Esophagus squamous epithelium (tissue), 5 donors: Measurements from ENCODE around the gene NEUROD6. TPM values are rescaled to one million over a fixed set of nuclear protein-coding genes. Genes with fewer than 3 reads are reported as not detected.

Experiments
- DNase-seq: peaks from one replicate; lab custom pipeline; 2025; lab: John Stamatoyannopoulos, UW
- H3K27ac ChIP-seq, 4 donors: fragments of 200-600 bp; sonication (generic); one replicate each; pipeline ENCODE4 v1.5.1; 2016 to 2019; ENCODE audit warnings: mild to moderate bottlenecking in 1 of 4
- H3K27me3 ChIP-seq, 4 donors: fragments of 200-600 bp; sonication (generic); 1 replicate in 3 of 4; 2 replicates in 1 of 4; pipeline versions ENCODE4 v1.5.1 to v1.6.0; 2017 to 2021; ENCODE audit warnings: antibody characterized with exemption in 1 of 4
- H3K36me3 ChIP-seq, 3 donors: fragments of 200-600 bp; sonication (generic); one replicate each; pipeline ENCODE4 v1.5.1; 2016 to 2019
- H3K4me1 ChIP-seq, 3 donors: fragments of 200-600 bp; sonication (generic); one replicate each; pipeline ENCODE4 v1.5.1; 2017 to 2019
- H3K4me3 ChIP-seq, 4 donors: fragments of 200-600 bp; sonication (generic); 1 replicate in 3 of 4; 2 replicates in 1 of 4; pipeline ENCODE4 v1.5.1; 2016 to 2019; ENCODE audit warnings: mild to moderate bottlenecking in 2 of 4, moderate library complexity in 1 of 4
- H3K9me3 ChIP-seq, 3 donors: fragments of 200-600 bp; sonication (generic); one replicate each; pipeline ENCODE4 v1.5.1; 2016 to 2019
- CTCF ChIP-seq, 6 experiments: fragments of 450-650 bp in 4 of 6; fragments of 200-600 bp in 2 of 6; sonication (generic) in 2 of 6; IDR thresholded peaks; one replicate each; pipeline ENCODE4 v1.5.1; 2016 to 2019; ENCODE audit warnings: antibody characterized with exemption in 6 of 6, mild to moderate bottlenecking in 4 of 6, moderate library complexity in 4 of 6
- POLR2A ChIP-seq, 4 donors: fragments of 450-650 bp; IDR thresholded peaks; one replicate each; pipeline ENCODE4 v1.6.1; 2017; ENCODE audit warnings: antibody characterized with exemption in 4 of 4, mild to moderate bottlenecking in 4 of 4, moderate library complexity in 3 of 4
- WGBS, 2 donors: methylation state at CpG; one replicate each; pipeline ENCODE4 v1.1.5; 2018; 5-methylcytosine and 5-hydroxymethylcytosine counted together
- intact Hi-C: fragments of 100-400 bp; cut with DNase I; formaldehyde crosslinking; loops from one replicate; pipeline ENCODE4 v1.15.0; 2022
- total RNA-seq, 4 donors: library from RNA; depleted of rRNA; stranded (reverse); fragments of >200 nt; gene quantifications; one replicate each; pipeline ENCODE4 v1.1.0, GENCODE V29; 2016
- donor health status: DM: yes; HTN: yes; CAD: no.

Gene NEUROD6
- total RNA-seq, 4 donors from 2014 or later: not detected

DNA sequence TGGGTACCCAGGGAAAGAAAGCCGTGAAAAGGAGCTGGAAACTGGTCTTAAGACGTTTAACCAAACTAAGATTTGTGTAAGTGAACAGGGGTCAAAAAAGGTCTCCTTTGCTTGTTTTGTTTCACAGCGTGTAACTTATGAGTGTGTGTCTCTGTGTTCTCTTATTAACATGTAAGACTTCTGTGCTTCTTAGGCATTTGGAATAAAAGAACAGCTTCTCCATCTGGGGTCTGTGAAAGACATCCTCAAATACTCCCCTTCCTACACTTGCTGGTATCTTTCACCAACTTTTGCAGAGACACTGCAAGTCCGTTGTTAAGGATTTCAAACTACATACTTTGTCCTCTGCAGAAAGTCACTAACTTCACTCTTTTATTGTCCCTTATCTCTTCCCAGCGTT, 615 bp upstream of the NEUROD6 start:
- no peak for DNase-seq
- Histone ChIP-seq H3K4me3 (no peak overlapping the region), H3K27ac (no peak overlapping the region), H3K27me3 (peaks cover 0 to 38% (median 5%) of the 10 kb centered on the region in 4 donors), H3K9me3 (no peaks in the 10 kb centered on the region), H3K4me1 (peaks cover 0 to 8% (median 5%) of the 10 kb centered on the region in 3 donors), H3K36me3 (no peaks in the 10 kb centered on the region)
- intact Hi-C loops: no loop called here
- WGBS, 2 donors: 25 to 26% methylated on average over 5 of the region's 5 CpGs
- TF ChIP-seq CTCF (IDR thresholded peaks at IDR 0.05): no peak
- TF ChIP-seq POLR2A (IDR thresholded peaks at IDR 0.05): no peak

DNA sequence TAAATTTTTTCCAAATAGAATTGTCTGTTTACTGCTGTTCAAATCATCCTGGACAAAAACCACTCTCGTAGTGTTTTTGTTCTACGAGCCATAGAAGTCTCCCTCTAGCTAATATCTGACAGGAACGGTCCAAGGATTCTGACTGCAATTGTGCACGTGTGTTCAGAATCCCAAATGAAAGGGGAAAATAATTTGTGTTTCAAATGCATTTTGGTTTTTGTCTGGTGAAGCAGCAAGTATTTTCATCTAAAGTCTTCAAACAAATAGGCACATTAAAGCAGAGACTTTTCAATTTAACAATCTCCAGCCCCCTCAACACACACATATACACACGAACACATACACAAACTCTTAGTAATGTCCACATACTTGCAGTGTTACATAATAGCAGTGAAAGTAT, 475 bp downstream of the NEUROD6 start:
- WGBS, 2 donors: 52 to 56% methylated on average over 5 of the region's 5 CpGs
- Histone ChIP-seq H3K9me3 (no peaks in the 10 kb centered on the region), H3K4me1 (peaks cover 0 to 14% (median 5%) of the 10 kb centered on the region in 3 donors), H3K36me3 (no peaks in the 10 kb centered on the region), H3K27me3 (peaks cover 0 to 49% (median 6%) of the 10 kb centered on the region in 4 donors), H3K4me3 (no peak overlapping the region), H3K27ac (no peak overlapping the region)
- no peak for DNase-seq
- TF ChIP-seq CTCF (IDR thresholded peaks at IDR 0.05): no peak
- TF ChIP-seq POLR2A (IDR thresholded peaks at IDR 0.05): no peak
- intact Hi-C loops: no loop called here

- H3K36me3 ChIP-seq: no peaks in the 10 kb centered on the region
- intact Hi-C loops: no loop called here
- WGBS, 2 donors: 67 to 76% methylated on average over 14 of the region's 14 CpGs
- H3K4me1 ChIP-seq: peaks cover 0 to 14% (median 5%) of the 10 kb centered on the region in 3 donors
- no peaks in the 10 kb centered on the region for H3K9me3 ChIP-seq
- TF ChIP-seq CTCF (IDR thresholded peaks at IDR 0.05): no peak
- no peak for TF ChIP-seq POLR2A (IDR thresholded peaks at IDR 0.05)
- DNase-seq: no peak
- no peak overlapping the region for H3K27ac ChIP-seq
- H3K27me3 ChIP-seq: peaks cover 0 to 52% (median 6%) of the 10 kb centered on the region in 4 donors
- H3K4me3 ChIP-seq: no peak overlapping the region
Measured at GRCh38 chr7:31338706-31339105, 1.8 kb downstream of the NEUROD6 start.

DNA sequence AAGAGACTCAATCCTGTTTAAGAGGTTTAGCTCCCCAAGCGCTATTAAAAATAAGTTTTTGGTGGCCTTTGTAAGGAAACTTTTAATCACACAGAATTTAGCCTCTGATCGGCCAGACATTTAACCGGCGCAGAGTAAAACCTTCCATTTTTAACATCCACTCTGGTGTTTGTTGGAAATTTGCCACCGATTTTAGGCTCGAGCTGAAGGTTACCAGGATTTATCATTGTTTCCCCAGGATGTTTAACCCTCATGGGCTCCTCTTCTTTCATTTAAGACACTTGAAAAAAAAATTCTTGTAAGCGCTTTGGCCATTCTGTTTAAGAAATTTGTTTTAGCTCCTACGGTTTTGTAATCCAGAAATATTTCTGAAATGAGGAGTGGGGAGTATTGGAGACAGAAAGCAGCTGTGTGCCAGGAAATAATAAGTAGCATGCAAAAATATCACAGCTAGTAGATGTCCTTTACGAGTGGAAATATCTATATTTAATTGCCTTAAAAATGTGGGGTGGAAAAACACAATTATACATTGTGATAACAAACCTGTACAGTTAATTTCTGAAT, 3.4 kb downstream of the NEUROD6 start:
- DNase-seq: no peak
- H3K4me3 ChIP-seq: peak overlapping the region in 1 of 4 donors; percentile 42

More for the DNA sequence above, 3.4 kb downstream of the NEUROD6 start:
- TF ChIP-seq CTCF (IDR thresholded peaks at IDR 0.05) (no peak), POLR2A (IDR thresholded peaks at IDR 0.05) (no peak)
- intact Hi-C loops: no loop called here
- Histone ChIP-seq H3K27me3 (peaks cover 0 to 52% (median 6%) of the 10 kb centered on the region in 4 donors), H3K36me3 (no peaks in the 10 kb centered on the region), H3K4me1 (peaks cover 0 to 14% (median 5%) of the 10 kb centered on the region in 3 donors), H3K9me3 (no peaks in the 10 kb centered on the region), H3K27ac (no peak overlapping the region)
- 52 to 57% methylated on average over 9 of the region's 9 CpGs for WGBS, 2 donors
